ENCODE measurements around the gene ZBTB47.

GRCh38 chr3:42659451-42660130 lies 6.1 kb downstream of the ZBTB47 start:
- TF ChIP-seq EZH2 (IDR thresholded peaks at IDR 0.05; ENCODE audit: insufficient read depth, poor library complexity, severe bottlenecking) (no peak), EZH2phosphoT487 (IDR thresholded peaks at IDR 0.05; ENCODE audit: insufficient read depth, low read depth) (no peak)

Data from GM23248 (cell line).